HEK293T (cell line): ENCODE data around the gene ZBTB4.
A peak's percentile ranks its signal among the peaks of the same experiment; 100 is the strongest.

ENCODE experiments used
- CTCF ChIA-PET: fragments of 350-600 bp; formaldehyde crosslinking; extraction: SDS; loops from one replicate; lab custom pipeline; 2021; ENCODE audit warnings: antibody characterized with exemption, inconsistent platforms; lab: Yijun Ruan, JAX
- POLR2A ChIA-PET: fragments of 350-600 bp; formaldehyde crosslinking; extraction: SDS; loops from one replicate; lab custom pipeline; 2020; ENCODE audit warnings: antibody characterized with exemption, inconsistent platforms; lab: Yijun Ruan, JAX
- DNase-seq: peaks from one replicate; pipeline ENCODE4 v3.0.0; 2012; ENCODE audit warnings: mixed read lengths; ENCODE audit errors: extremely low spot score
- BHLHE40 ChIP-seq: fragments of 450-650 bp; IDR thresholded peaks from 2 replicates; pipeline ENCODE4 v1.6.1; 2016; ENCODE audit warnings: mild to moderate bottlenecking, moderate library complexity, borderline replicate concordance
- CTBP1 ChIP-seq: fragments of 450-650 bp; IDR thresholded peaks from 2 replicates; pipeline ENCODE4 v1.6.1; 2016; ENCODE audit warnings: borderline replicate concordance
- ELF4 ChIP-seq: fragments of 450-650 bp; IDR thresholded peaks from 2 replicates; pipeline ENCODE4 v1.6.1; 2017; ENCODE audit warnings: antibody characterized with exemption
- FOXA1 ChIP-seq: fragments of 450-650 bp; IDR thresholded peaks from 2 replicates; pipeline ENCODE4 v1.6.1; 2016; ENCODE audit warnings: mild to moderate bottlenecking
- FOXK2 ChIP-seq: fragments of 450-650 bp; IDR thresholded peaks from 2 replicates; pipeline ENCODE4 v1.6.1; 2016; ENCODE audit warnings: mild to moderate bottlenecking
- FOXM1 ChIP-seq: fragments of 450-650 bp; IDR thresholded peaks from 2 replicates; pipeline ENCODE4 v1.6.1; 2017; ENCODE audit warnings: mild to moderate bottlenecking, borderline replicate concordance
- HDGF ChIP-seq: fragments of 450-650 bp; IDR thresholded peaks from 2 replicates; pipeline ENCODE4 v1.6.1; 2017; ENCODE audit warnings: antibody characterized with exemption, borderline replicate concordance
- L3MBTL2 ChIP-seq: fragments of 450-650 bp; conservative IDR thresholded peaks from 2 replicates; pipeline ENCODE4 v1.6.1; 2016; ENCODE audit warnings: mild to moderate bottlenecking
- LEF1 ChIP-seq: fragments of 450-650 bp; IDR thresholded peaks from 2 replicates; pipeline ENCODE4 v1.6.1; 2017; ENCODE audit warnings: mild to moderate bottlenecking, borderline replicate concordance
- NFRKB ChIP-seq: fragments of 450-650 bp; IDR thresholded peaks from 2 replicates; pipeline ENCODE4 v1.6.1; 2016; ENCODE audit warnings: mild to moderate bottlenecking, moderate library complexity
- SP1 ChIP-seq: fragments of 450-650 bp; IDR thresholded peaks from 2 replicates; pipeline ENCODE4 v1.6.1; 2017
- SUZ12 ChIP-seq: fragments of 450-650 bp; IDR thresholded peaks from 2 replicates; pipeline ENCODE4 v1.6.1; 2016; ENCODE audit warnings: mild to moderate bottlenecking
- TARDBP ChIP-seq: fragments of 450-650 bp; IDR thresholded peaks from 2 replicates; pipeline ENCODE4 v1.6.1; 2016
- ZNF384 ChIP-seq: fragments of 450-650 bp; IDR thresholded peaks from 2 replicates; pipeline ENCODE4 v1.6.1; 2016
- TF ChIP-seq, protein P1 (sequence below): fragments of 450-650 bp; IDR thresholded peaks from 2 replicates; pipeline ENCODE4 v1.6.1; 2016

ZBTB4 gene

DNA sequence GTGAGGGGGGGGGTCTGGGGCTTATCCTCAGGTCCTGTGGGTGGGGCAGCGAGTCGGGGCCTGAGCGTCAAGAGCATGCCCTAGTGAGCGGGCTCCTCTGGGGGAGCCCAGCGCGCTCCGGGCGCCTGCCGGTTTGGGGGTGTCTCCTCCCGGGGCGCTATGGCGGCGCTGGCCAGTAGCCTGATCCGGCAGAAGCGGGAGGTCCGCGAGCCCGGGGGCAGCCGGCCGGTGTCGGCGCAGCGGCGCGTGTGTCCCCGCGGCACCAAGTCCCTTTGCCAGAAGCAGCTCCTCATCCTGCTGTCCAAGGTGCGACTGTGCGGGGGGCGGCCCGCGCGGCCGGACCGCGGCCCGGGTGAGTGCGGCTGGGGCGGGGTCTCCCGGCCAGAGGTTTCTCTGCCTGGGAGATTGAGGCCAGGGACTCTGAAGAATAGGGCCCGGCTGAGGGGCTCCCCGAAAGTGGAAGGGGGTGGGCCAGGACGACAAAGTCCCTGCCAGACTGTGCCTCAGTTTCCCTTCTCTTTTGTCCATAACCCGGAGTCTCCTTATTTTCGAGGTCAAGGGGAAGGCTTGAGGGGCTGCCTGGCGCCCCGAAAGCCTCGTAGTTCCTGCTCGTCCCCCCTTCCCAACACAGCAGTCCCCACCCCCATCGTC is 39.8 kb downstream of the ZBTB4 start, which contains the start of gene FGF11:
TSS of gene FGF11 (plus strand) at position 51 of the 651 bp plus-strand sequence. CDS start at position 160, 109 bp downstream.
- TF ChIP-seq NFRKB (no peak), FOXA1 (no peak), FOXM1 (no peak)
- TF ChIP-seq, protein P1, sequence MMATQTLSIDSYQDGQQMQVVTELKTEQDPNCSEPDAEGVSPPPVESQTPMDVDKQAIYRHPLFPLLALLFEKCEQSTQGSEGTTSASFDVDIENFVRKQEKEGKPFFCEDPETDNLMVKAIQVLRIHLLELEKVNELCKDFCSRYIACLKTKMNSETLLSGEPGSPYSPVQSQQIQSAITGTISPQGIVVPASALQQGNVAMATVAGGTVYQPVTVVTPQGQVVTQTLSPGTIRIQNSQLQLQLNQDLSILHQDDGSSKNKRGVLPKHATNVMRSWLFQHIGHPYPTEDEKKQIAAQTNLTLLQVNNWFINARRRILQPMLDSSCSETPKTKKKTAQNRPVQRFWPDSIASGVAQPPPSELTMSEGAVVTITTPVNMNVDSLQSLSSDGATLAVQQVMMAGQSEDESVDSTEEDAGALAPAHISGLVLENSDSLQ: no peak
- ChIA-PET CTCF (interaction anchor here (0.6 to 1.0 kb wide), 2 partner anchors 83 to 121 kb away, joined by 4 read pairs; no protein-coding TSS in a partner anchor), POLR2A (interaction anchor here (2.2 to 7.5 kb wide), 4 partner anchors 36 to 121 kb away, joined by 7 to 55 read pairs (median 24); partner anchors contain the start of genes POLR2A, SLC35G6, TMEM256 and ZBTB4)
- DNase-seq: no peak

DNA sequence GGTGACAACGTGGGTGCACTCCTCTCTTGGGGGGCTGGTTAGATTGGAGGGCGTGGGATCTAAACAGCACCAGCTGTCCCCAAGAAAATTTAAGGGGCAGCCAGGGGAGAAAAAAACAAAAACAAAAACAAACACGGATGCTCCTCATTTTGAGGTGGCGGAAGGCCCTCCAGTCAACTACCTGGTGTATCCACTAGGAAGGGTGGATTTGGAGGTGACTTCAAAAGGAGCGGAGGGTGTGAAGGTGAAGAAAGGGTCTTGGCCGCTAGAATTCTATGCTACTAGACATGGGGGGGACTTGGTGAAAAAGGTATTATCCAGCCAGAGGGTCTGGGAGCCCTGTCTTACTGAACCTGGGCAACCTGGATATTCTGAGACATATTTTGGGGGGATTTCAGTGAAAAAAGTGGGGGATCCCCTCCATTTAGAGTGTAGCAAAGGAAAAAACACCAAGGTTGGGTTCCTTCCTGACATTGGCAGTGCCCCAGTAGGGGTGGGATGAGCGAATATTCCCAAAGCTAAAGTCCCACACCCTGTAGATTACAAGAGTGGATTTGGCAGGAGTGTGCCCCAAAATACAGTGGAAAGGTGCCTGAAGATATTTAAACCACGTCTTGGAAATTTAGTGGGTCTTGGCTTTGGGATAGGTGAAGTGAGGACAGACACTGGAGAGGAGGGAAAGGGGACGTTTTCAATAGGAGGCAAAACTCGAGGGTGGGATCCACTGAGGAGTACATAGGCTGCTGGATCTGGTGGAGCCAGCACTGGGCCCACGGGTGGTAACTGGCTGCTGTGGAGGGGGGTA is 40.6 kb downstream of the ZBTB4 start:
- POLR2A ChIA-PET: interaction anchor here (1.2 to 7.5 kb wide), 3 partner anchors 39 to 111 kb away, joined by 3 to 55 read pairs (median 24); partner anchors contain the start of genes POLR2A, SLC35G6 and ZBTB4
- no peak for TF ChIP-seq CTBP1
- no peak for TF ChIP-seq NFRKB
- TF ChIP-seq SUZ12: no peak
- TF ChIP-seq HDGF: no peak
- no peak for TF ChIP-seq TARDBP
- TF ChIP-seq L3MBTL2: no peak
- TF ChIP-seq SP1: no peak
- DNase-seq: no peak
- CTCF ChIA-PET: interaction anchor here (0.6 to 1.9 kb wide), 3 partner anchors 83 to 122 kb away, joined by 4 to 7 read pairs (median 4); partner anchors contain the start of gene SENP3

- no peak for DNase-seq
- TF ChIP-seq BHLHE40: no peak
- no peak for TF ChIP-seq L3MBTL2
- TF ChIP-seq TARDBP: no peak
- no peak for TF ChIP-seq FOXA1
- TF ChIP-seq CTBP1: no peak
- no peak for TF ChIP-seq HDGF
- TF ChIP-seq FOXK2: no peak
- TF ChIP-seq, protein P1: no peak
- TF ChIP-seq LEF1: no peak
- no peak for TF ChIP-seq FOXM1
- TF ChIP-seq SP1: no peak
- no peak for TF ChIP-seq ELF4
- no peak for TF ChIP-seq ZNF384
- TF ChIP-seq SUZ12: no peak
- ChIA-PET POLR2A (interaction anchor here (1.2 to 7.5 kb wide), 3 partner anchors 40 to 112 kb away, joined by 3 to 55 read pairs (median 24); partner anchors contain the start of genes POLR2A, SLC35G6 and ZBTB4), CTCF (interaction anchor here (1.9 kb wide), 1 partner anchor 123 kb away, joined by 7 read pairs; the partner anchor contains the start of gene SENP3)
Measured at GRCh38 chr17:7437950-7438614, 41.3 kb downstream of the ZBTB4 start.

- ChIA-PET POLR2A (interaction anchor here (1.0 to 7.5 kb wide), 8 partner anchors 29 to 123 kb away, joined by 3 to 55 read pairs (median 5); partner anchors contain the start of genes POLR2A, SLC35G6 and ZBTB4), CTCF (interaction anchor here (0.6 to 2.7 kb wide), 4 partner anchors 8 to 123 kb away, joined by 3 to 11 read pairs (median 5); partner anchors contain the start of gene SENP3)
- no peak for DNase-seq
- TF ChIP-seq CTBP1: no peak
- TF ChIP-seq FOXK2: no peak
- no peak for TF ChIP-seq HDGF
- TF ChIP-seq FOXM1: no peak
- TF ChIP-seq SUZ12: no peak
Measured at GRCh38 chr17:7437369-7437863, 42.0 kb downstream of the ZBTB4 start.

- CTCF ChIA-PET: interaction anchor here (0.6 to 2.7 kb wide), 5 partner anchors 9 to 124 kb away, joined by 3 to 11 read pairs (median 3); partner anchors contain the start of gene SENP3
- peak; percentile 75 for DNase-seq
- TF ChIP-seq L3MBTL2: peak; percentile 55
- no peak for TF ChIP-seq FOXK2
- POLR2A ChIA-PET: interaction anchor here (1.0 to 7.5 kb wide), 11 partner anchors 8 to 124 kb away, joined by 3 to 55 read pairs (median 6); partner anchors contain the start of genes CHRNB1, NEURL4, NLGN2 and SLC35G6
Measured at GRCh38 chr17:7436556-7437368, 42.7 kb downstream of the ZBTB4 start.
